Measurements from ENCODE around the gene CASKIN1. TPM values are rescaled to one million over a fixed set of nuclear protein-coding genes. Genes with fewer than 3 reads are reported as not detected.

CASKIN1 gene
- total RNA-seq: under 1 TPM; 0.28 to 0.39 TPM

GRCh38 chr16:2196162-2196980 is at the start of gene CASKIN1:
Gene CASKIN1, minus strand, starts transcription at chr16:2196605. Its CDS starts 173 bp downstream, at chr16:2196432.

GRCh38 chr16:2236337-2237101 is 40.1 kb upstream of the CASKIN1 start, which contains the start of gene DNASE1L2:
Gene DNASE1L2, plus strand, starts transcription at chr16:2236444. Its CDS starts 373 bp downstream, at chr16:2236817.

DNA sequence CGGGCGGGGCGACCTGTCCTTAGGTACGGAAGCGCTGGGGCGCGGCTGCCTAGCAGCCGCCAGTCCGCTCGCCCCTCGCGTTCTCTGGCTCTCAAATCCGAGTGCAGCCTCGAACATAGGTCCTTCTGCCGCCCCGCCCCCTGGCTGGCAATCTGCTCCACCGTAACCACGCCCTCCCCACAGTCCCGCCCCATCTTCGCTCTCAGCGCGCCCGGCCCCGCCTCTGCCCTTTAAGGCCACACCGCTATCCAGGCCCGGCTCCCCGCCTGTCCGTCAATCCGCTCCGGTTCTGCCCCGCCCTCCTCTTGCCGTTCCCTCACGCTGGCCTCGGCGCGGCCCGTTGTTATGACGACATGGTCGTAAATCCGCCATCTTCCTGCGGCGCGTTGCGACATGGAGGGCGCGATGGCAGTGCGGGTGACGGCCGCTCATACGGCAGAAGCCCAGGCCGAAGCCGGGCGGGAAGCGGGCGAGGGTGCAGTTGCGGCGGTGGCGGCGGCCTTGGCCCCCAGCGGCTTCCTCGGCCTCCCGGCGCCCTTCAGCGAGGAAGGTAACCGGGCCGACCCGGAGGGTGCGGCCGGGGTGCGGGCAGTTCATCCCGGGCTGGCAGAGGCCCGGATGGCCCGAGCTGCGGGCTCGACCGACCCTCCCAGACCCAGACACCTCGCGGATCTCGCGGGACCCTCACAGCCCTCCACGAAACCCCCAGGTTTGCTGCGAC is 27.0 kb upstream of the CASKIN1 start, which contains the start of gene E4F1:
E4F1 (plus strand) TSS at position 371 of the 721 bp plus-strand sequence; CDS start at position 394, 23 bp downstream.

DNA sequence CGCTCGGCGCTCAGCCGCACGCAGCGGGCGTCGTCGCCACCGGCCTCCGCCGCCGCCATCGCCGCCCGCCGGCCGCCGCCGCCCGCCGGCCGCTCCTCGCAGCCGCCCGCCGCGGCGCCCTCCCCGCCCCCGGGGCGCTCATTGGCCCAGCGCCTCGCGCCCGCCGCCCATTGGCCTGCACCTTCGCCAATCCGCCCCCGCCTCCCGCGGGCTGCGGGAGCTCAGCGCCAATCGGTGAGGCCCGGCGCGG is 18.2 kb upstream of the CASKIN1 start, which contains the start of gene PGP:
PGP (minus strand) TSS at position 122 of the 250 bp plus-strand sequence; CDS start at position 59, 63 bp downstream.

GRCh38 chr16:2210386-2211365 is 14.3 kb upstream of the CASKIN1 start, which contains the start of gene BRICD5:
Gene BRICD5, minus strand, starts transcription at chr16:2210863. Its CDS starts 30 bp downstream, at chr16:2210833.

DNA sequence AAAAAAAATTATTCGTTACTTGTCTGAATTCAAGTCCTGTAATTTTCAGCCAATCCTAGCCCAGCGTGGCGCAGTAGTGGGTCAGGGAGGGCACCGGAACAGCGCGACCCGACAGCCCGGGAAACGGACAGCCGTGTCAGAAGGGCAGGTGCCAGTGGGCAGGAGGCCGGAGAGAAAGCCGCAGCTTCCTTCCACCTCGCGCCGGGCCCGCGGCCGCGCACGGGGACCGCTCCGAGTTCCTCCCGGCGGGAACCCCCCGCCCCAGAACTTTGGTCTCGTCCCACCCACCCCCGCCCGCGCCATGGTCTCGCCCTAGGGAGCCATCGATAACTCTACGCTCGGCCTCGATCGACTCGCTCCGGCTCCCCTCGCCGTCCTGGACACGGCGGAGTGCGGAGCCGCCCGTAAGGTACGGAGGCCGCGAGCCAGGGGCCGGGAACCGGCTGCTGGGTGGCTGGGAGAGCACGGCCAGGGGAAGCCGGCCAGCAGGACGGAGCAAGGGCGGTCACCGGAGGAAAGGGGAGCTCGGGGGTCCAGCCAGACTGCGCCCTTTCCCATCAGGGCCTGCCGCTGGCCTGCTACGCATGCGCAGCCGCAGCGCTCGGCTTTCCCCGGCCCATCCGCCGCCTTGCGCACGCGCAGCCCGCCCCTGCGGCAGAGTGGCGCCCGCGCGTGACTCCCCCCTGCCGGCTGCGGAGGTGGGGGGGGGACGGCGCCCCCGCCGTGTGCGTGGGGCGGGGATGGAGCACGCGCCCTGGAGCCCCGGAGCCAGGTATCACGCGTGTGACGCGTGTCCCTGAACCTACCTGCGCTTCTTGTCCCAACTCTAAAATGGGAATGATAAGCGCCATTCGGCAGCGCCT is 8.9 kb upstream of the CASKIN1 start, which contains the start of gene MLST8:
MLST8 (plus strand) TSS at position 351 of the 863 bp plus-strand sequence. CDS start 632 bp downstream, outside the sequence.

GRCh38 chr16:2155091-2155950 is 41.1 kb downstream of the CASKIN1 start, which contains the start of gene TRAF7:
Gene TRAF7, plus strand, starts transcription at chr16:2155782. Its CDS starts 8,139 bp downstream, at chr16:2163921.

GRCh38 chr16:2147981-2148671 is 48.3 kb downstream of the CASKIN1 start, which contains the start of gene RAB26:
Gene RAB26, plus strand, starts transcription at chr16:2148625. Its CDS starts 159 bp downstream, at chr16:2148784.

DNA sequence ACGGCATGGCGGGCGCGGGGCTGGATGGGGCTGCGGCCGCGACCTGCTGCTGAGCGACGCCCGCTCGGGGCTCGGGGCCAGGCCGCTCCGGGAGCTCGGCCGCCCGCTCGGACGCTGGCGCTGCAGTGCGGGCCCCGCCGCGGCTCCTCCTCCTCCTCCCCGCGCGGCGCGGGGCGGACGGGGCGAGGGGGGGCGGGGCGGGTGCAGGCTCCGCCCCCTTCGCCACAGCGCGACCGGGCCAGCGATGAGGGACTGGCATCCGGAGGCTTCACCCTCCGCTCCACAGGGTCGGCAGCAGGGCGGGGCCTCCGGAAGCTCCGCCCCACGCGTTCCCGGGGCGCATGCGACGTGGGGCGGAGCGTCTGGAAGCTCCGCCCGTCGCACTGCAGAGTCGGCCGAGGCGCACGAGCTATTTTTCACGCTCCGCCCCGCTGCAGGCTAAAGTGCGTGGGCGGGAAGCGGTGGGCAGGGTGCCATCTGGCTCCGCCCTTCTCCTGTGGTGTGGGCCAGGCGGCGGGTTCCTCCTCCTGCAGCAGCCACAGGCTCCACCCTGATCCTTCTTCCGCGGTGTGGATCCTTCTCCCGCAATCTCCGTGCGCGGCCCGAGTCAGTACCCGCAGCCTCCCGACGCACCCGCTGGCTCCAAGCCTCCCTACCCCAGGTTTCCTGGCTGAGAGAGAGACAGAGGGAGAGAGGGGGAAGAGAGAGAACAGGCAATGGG is 60.5 kb downstream of the CASKIN1 start, which contains the start of gene PKD1:
PKD1 (minus strand) TSS at position 129 of the 721 bp plus-strand sequence. CDS start 209 bp downstream, outside the sequence.

Small RNA genes within 50 kb of the gene (microRNA-seq; reads per million reads assigned to microRNA genes)
- gene MIR3180-5 (ENCODE audit: borderline microRNAs expressed, borderline replicate concordance): not detected
- not detected for gene MIR4516 (ENCODE audit: borderline microRNAs expressed, borderline replicate concordance)

Other genes starting within 250 kb of the CASKIN1 start
- not detected for gene RPL3L, start 241.9 kb downstream of the CASKIN1 start, total RNA-seq
- gene NDUFB10, start 237.1 kb downstream of the CASKIN1 start, total RNA-seq: 100 to 1,000 TPM; 110 to 120 TPM
- 1,000 to 10,000 TPM; 3,275 to 3,410 TPM for gene RPS2, start 231.8 kb downstream of the CASKIN1 start, total RNA-seq
- not detected for gene RNF151, start 229.7 kb downstream of the CASKIN1 start, total RNA-seq
- gene TBL3, start 224.6 kb downstream of the CASKIN1 start, total RNA-seq: 10 to 100 TPM; 24.4 to 27.4 TPM
- under 1 TPM; 0.40 to 0.77 TPM for gene NOXO1, start 215.1 kb downstream of the CASKIN1 start, total RNA-seq
- 10 to 100 TPM; 26.6 to 27.3 TPM for gene GFER, start 212.4 kb downstream of the CASKIN1 start, total RNA-seq
- 1 to 10 TPM; 2.2 to 2.8 TPM for gene SYNGR3, start 206.6 kb downstream of the CASKIN1 start, total RNA-seq
- 10 to 100 TPM; 51.5 to 52.2 TPM for gene ZNF598, start 186.8 kb downstream of the CASKIN1 start, total RNA-seq
- gene NPW, start 176.8 kb downstream of the CASKIN1 start, total RNA-seq: under 1 TPM; 0.24 to 0.48 TPM
- 1 to 10 TPM; 2.8 to 3.2 TPM for gene NHERF2, start 169.7 kb downstream of the CASKIN1 start, total RNA-seq
- gene NTHL1, start 148.8 kb downstream of the CASKIN1 start, total RNA-seq: 10 to 100 TPM; 21.4 to 21.8 TPM
- gene TSC2, start 148.6 kb downstream of the CASKIN1 start, total RNA-seq: 100 to 1,000 TPM; 106 to 109 TPM
- 10 to 100 TPM; 66.5 to 78.0 TPM for gene PKD1, start 60.7 kb downstream of the CASKIN1 start, total RNA-seq
- under 1 TPM in 1 of 2 experiments, not detected in 1; 0.15 TPM for gene RAB26, start 48.0 kb downstream of the CASKIN1 start, total RNA-seq
- gene TRAF7, start 40.8 kb downstream of the CASKIN1 start, total RNA-seq: 10 to 100 TPM; 57.4 to 58.9 TPM
- 10 to 100 TPM; 30.6 to 34.2 TPM for gene MLST8, start 8.8 kb upstream of the CASKIN1 start, total RNA-seq
- gene BRICD5, start 14.3 kb upstream of the CASKIN1 start, total RNA-seq: 10 to 100 TPM; 11.9 to 12.7 TPM
- 10 to 100 TPM; 17.4 to 17.5 TPM for gene PGP, start 18.2 kb upstream of the CASKIN1 start, total RNA-seq
- gene E4F1, start 27.0 kb upstream of the CASKIN1 start, total RNA-seq: 10 to 100 TPM; 30.1 to 31.5 TPM
- gene DNASE1L2, start 39.8 kb upstream of the CASKIN1 start, total RNA-seq: 1 to 10 TPM; 2.6 to 2.8 TPM
- gene ECI1, start 55.0 kb upstream of the CASKIN1 start, total RNA-seq: 10 to 100 TPM; 30.7 to 35.4 TPM
- 100 to 1,000 TPM; 185 to 190 TPM for gene RNPS1, start 71.5 kb upstream of the CASKIN1 start, total RNA-seq
- gene ABCA3, start 144.1 kb upstream of the CASKIN1 start, total RNA-seq: 1 to 10 TPM; 3.8 TPM
- 10 to 100 TPM; 59.3 to 61.7 TPM for gene CCNF, start 232.8 kb upstream of the CASKIN1 start, total RNA-seq

All from activated naive CD4-positive, alpha-beta T cell treated with anti-CD3 and anti-CD28 coated beads, Interleukin-2, amount 10 ng/mL, durations not matched to agents 5 hours and 36 hours (primary cell).